ENCODE data around the gene KIAA1217. TPM values are rescaled to one million over a fixed set of nuclear protein-coding genes. Genes with fewer than 3 reads are reported as not detected.
A peak's percentile ranks its signal among the peaks of the same experiment; 100 is the strongest.
"Not testable (repeated sequence)": the region's sequence is repeated elsewhere in the genome, so short reads cannot be mapped to it uniquely, and the experiment has no call there.

KIAA1217 gene
- total RNA-seq, 1 experiment from 2014 or later: 48.3 TPM

GRCh38 chr10:24349379-24350001 is 140.6 kb downstream of the KIAA1217 start:
- TF ChIP-seq, protein P1, sequence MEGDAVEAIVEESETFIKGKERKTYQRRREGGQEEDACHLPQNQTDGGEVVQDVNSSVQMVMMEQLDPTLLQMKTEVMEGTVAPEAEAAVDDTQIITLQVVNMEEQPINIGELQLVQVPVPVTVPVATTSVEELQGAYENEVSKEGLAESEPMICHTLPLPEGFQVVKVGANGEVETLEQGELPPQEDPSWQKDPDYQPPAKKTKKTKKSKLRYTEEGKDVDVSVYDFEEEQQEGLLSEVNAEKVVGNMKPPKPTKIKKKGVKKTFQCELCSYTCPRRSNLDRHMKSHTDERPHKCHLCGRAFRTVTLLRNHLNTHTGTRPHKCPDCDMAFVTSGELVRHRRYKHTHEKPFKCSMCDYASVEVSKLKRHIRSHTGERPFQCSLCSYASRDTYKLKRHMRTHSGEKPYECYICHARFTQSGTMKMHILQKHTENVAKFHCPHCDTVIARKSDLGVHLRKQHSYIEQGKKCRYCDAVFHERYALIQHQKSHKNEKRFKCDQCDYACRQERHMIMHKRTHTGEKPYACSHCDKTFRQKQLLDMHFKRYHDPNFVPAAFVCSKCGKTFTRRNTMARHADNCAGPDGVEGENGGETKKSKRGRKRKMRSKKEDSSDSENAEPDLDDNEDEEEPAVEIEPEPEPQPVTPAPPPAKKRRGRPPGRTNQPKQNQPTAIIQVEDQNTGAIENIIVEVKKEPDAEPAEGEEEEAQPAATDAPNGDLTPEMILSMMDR (IDR thresholded peaks at IDR 0.05; ENCODE audit: unreplicated experiment): no peak
- ChIA-PET CTCF (interaction anchor here (0.7 to 1.8 kb wide), 7 partner anchors 12 to 355 kb away, joined by 3 to 7 read pairs (median 3); no protein-coding TSS in a partner anchor), POLR2A (interaction anchor here (0.9 to 1.9 kb wide), 6 partner anchors 18 to 94 kb away, joined by 3 to 8 read pairs (median 5); no protein-coding TSS in a partner anchor)
- H3K9me3 Mint-ChIP-seq (ENCODE audit: unreplicated experiment): no peaks in the 10 kb centered on the region
- peaks cover 44% of the 10 kb centered on the region for H3K4me1 Mint-ChIP-seq (ENCODE audit: insufficient read depth, unreplicated experiment)
- intact Hi-C loops (cut with micrococcal nuclease): no loop called here
- BruUV-seq (replicated peaks): no TSS peak
- peak overlapping the region; percentile 0 for H3K4me3 Mint-ChIP-seq (ENCODE audit: unreplicated experiment)
- peak; percentile 89 for DNase-seq (ENCODE audit: unreplicated experiment)
- H3K36me3 Mint-ChIP-seq (ENCODE audit: insufficient read depth, unreplicated experiment): peaks cover 10% of the 10 kb centered on the region
- H3K27me3 Mint-ChIP-seq (ENCODE audit: insufficient read depth, unreplicated experiment): no peaks in the 10 kb centered on the region
- H3K27ac Mint-ChIP-seq (ENCODE audit: low read depth, unreplicated experiment): peak overlapping the region; percentile 87

- H3K4me3 Mint-ChIP-seq (ENCODE audit: unreplicated experiment): peak overlapping the region; percentile 0
- intact Hi-C loops (cut with micrococcal nuclease): no loop called here
- DNase-seq (ENCODE audit: unreplicated experiment): no peak
- no peaks in the 10 kb centered on the region for H3K9me3 Mint-ChIP-seq (ENCODE audit: unreplicated experiment)
- H3K27ac Mint-ChIP-seq (ENCODE audit: low read depth, unreplicated experiment): peak overlapping the region; percentile 87
- peaks cover 10% of the 10 kb centered on the region for H3K36me3 Mint-ChIP-seq (ENCODE audit: insufficient read depth, unreplicated experiment)
- H3K4me1 Mint-ChIP-seq (ENCODE audit: insufficient read depth, unreplicated experiment): peaks cover 36% of the 10 kb centered on the region
- TF ChIP-seq, protein P1 (IDR thresholded peaks at IDR 0.05; ENCODE audit: unreplicated experiment): no peak
- H3K27me3 Mint-ChIP-seq (ENCODE audit: insufficient read depth, unreplicated experiment): no peaks in the 10 kb centered on the region
- ChIA-PET POLR2A (interaction anchor here (0.6 to 1.9 kb wide), 7 partner anchors 25 to 711 kb away, joined by 3 to 8 read pairs (median 3); no protein-coding TSS in a partner anchor), CTCF (interaction anchor here (0.6 to 1.8 kb wide), 6 partner anchors 9 to 356 kb away, joined by 3 to 7 read pairs (median 4); no protein-coding TSS in a partner anchor)
- no TSS peak for BruUV-seq (replicated peaks)
Observed at GRCh38 chr10:24350070-24350921, 141.4 kb downstream of the KIAA1217 start.

DNA sequence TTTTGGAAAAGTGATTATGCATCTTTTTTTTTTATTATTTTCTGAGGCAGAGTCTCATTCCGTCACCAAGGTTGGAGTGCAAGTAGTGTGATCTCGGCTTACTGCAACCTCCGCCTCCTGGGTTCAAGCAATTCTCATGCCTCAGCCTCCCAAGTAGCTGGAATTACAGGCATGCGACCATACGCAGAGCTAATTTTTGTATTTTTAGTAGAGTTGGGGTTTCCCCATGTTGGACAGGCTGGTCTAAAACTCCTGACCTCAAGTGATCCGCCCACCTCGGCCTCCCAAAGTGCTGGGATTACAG is 141.9 kb downstream of the KIAA1217 start:
- H3K27ac Mint-ChIP-seq (ENCODE audit: low read depth, unreplicated experiment); intact Hi-C loops (cut with micrococcal nuclease); H3K4me3 Mint-ChIP-seq (ENCODE audit: unreplicated experiment); DNase-seq (ENCODE audit: unreplicated experiment); H3K27me3 Mint-ChIP-seq (ENCODE audit: insufficient read depth, unreplicated experiment); BruUV-seq (replicated peaks); H3K9me3 Mint-ChIP-seq (ENCODE audit: unreplicated experiment): not testable (repeated sequence)
- CTCF ChIA-PET: interaction anchor here (1.3 to 1.8 kb wide), 2 partner anchors 9 to 27 kb away, joined by 4 to 5 read pairs; no protein-coding TSS in a partner anchor
- POLR2A ChIA-PET: interaction anchor here (0.6 to 1.5 kb wide), 2 partner anchors 102 to 710 kb away, joined by 3 read pairs; no protein-coding TSS in a partner anchor
- Mint-ChIP-seq H3K4me1 (ENCODE audit: insufficient read depth, unreplicated experiment) (peaks cover 34% of the 10 kb centered on the region), H3K36me3 (ENCODE audit: insufficient read depth, unreplicated experiment) (peaks cover 10% of the 10 kb centered on the region)

DNA sequence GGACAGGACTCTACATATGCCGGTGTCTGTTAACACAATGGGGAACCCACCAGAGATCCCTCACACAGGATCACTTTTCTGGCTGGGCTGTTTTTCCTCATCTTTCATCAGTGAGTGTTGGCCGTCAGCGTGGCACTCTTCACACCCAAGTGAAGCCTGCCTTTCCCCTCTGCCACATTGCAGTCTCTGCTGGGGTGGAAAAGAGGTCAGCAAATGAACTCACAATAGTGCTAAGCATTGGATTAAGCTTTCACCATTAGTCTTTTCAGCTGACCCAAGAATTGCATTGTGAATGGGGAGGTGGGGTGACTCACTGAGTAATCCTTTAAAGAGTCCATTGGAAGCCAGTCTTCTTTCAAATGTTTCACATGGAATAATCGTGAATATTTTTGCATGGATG is 143.0 kb downstream of the KIAA1217 start:
- Mint-ChIP-seq H3K4me1 (ENCODE audit: insufficient read depth, unreplicated experiment) (peaks cover 31% of the 10 kb centered on the region), H3K36me3 (ENCODE audit: insufficient read depth, unreplicated experiment) (peaks cover 14% of the 10 kb centered on the region), H3K4me3 (ENCODE audit: unreplicated experiment) (no peak overlapping the region), H3K27me3 (ENCODE audit: insufficient read depth, unreplicated experiment) (no peaks in the 10 kb centered on the region), H3K9me3 (ENCODE audit: unreplicated experiment) (no peaks in the 10 kb centered on the region), H3K27ac (ENCODE audit: low read depth, unreplicated experiment) (no peak overlapping the region)
- TF ChIP-seq, protein P1 (IDR thresholded peaks at IDR 0.05; ENCODE audit: unreplicated experiment): no peak
- ChIA-PET POLR2A (interaction anchor here (1.5 kb wide), 1 partner anchor 103 kb away, joined by 3 read pairs; no protein-coding TSS in a partner anchor), CTCF (interaction anchor here (0.6 to 1.6 kb wide), 4 partner anchors 9 to 399 kb away, joined by 3 read pairs; no protein-coding TSS in a partner anchor)
- intact Hi-C loops (cut with micrococcal nuclease): no loop called here
- BruUV-seq (replicated peaks): no TSS peak
- no peak for DNase-seq (ENCODE audit: unreplicated experiment)
